Germinal center (tissue), 1 donor: Measurements from ENCODE around the gene RUFY4.
A peak's percentile ranks its signal among the peaks of the same experiment; 100 is the strongest.

Source experiments
- DNase-seq: peaks from one replicate; pipeline ENCODE4 v3.0.0; 2012; ENCODE audit warnings: mixed read lengths, low spot score

The RUFY4 gene

GRCh38 chr2:218063896-218064295 lies 5.2 kb upstream of the RUFY4 start:
- no peak for DNase-seq

DNA sequence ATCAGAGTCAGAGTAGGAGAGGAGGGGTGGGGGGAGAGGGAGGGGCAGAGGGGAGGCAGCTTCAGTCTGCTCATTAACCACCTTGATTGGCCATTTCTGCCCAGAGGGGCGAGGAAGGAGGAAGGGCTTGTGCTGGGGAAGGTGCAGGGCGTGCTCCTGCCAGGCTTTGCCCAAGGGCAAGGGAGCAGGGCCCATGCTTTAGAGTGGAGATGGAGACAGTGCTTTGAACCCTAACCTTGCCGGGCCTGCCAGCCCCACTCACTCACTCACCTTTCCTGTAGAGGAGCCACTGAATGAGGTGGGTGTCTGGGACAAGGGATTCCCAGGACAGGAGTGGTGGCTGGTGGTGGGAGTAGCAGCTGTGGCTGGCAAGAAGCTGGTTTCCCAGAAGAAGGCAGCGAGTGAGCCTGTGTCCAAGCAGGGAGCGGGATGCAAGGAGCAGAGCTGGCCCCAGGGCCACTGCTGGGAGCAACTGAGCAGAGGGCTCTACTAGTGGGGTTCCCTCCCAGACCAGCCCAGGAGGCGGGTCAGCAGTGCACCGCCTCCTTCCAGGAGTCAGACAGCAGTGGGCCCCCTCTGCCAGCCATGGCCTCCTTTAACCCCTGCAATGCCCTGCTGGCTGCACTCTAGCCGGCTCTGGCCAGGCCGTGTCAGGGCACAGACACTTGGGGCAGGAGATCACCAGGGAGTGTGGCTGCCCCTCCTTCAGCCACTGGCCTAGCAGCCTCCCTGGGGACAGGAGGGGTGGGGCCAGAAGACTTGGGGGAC lies 3.6 kb upstream of the RUFY4 start:
- DNase-seq, result no peak

DNA sequence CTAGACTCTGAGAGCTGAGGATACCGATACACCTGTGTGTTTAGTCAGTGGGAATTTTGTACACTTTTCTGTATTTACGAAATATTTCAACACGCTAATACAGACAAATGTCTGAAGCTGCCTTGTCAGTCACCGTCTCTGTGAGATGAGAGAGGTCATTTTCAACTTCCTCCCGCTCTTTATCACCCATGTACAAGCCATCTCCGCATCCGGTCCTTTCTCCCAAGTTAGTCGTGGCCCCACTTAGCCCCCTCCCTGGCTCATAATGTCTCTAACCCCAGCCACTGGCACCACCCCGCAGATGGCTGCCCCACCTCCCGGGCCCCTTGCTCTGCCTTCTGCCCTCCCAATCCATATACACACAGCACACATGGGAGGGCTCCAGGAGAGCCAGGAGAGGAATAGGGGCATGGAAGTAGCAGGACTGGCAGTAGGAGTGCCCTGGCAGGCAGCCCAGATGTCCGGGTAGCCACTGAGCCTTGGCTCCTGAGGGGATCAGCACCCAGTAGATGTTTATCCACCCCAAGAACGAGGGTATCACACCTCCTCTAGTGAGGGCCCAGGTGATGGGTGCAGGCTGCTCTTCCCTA lies 2.0 kb upstream of the RUFY4 start:
- DNase-seq, result no peak

GRCh38 chr2:218067523-218067922 lies 1.5 kb upstream of the RUFY4 start:
- DNase-seq, result no peak

GRCh38 chr2:218069606-218070300 lies 700 bp downstream of the RUFY4 start:
- DNase-seq, result no peak

GRCh38 chr2:218070587-218070986 lies 1.5 kb downstream of the RUFY4 start:
- no peak for DNase-seq

DNA sequence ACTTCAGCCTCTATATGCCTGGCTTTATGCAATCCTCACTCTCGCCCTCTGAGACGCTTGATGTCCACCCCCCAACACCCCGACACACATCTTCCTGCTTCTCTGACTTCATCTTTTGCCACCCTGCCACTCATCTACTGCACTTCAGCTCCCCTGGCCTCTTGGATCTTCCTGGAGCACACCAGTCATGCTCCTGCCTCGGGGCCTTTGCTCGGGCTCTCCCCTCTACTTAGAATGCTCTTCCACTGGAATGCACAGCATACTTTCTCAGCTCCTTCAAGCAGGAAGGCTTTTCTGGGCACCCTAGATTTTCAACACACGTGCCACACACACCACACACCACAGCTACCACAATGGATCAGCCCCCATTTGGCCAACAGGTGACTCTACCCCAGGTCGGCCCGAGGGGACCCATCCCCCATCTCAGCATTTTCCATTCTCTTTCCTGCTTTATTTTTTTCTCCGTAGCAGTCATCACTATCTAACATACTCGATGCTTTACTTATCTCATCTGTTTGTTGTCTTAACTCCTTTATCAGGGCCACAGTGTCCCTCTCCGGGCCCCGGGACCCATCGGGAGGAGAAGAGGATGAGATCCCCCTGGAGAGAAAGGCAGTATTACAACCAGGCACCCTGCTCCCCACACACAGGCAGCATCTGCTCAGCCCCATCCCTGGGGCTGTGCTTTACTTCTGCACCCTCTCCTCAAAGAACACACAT lies 2.3 kb downstream of the RUFY4 start:
- no peak for DNase-seq

GRCh38 chr2:218072002-218072401 lies 2.9 kb downstream of the RUFY4 start:
- DNase-seq, result no peak

- no peak for DNase-seq
Measured at GRCh38 chr2:218072478-218073024, 3.5 kb downstream of the RUFY4 start.

GRCh38 chr2:218073185-218073584 lies 4.1 kb downstream of the RUFY4 start:
- no peak for DNase-seq

DNA sequence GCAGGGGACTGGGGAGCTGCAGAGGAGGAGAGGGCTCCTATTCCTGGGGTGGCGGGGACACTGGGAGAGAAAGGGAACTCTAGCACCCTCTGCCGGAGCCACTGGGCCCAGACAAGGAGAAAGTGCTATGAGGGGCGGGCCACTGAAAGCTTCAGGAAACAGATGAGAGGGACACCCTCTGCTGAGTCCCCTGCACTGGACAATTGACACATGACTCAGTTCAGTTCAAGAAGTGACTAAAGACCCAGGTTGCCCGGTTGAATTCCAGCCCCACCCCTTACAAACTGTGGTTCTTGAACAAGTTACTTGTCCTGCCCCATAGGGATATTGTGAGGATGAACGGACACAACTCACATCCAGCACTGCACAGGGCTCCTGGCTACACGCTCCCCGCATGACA lies 5.0 kb downstream of the RUFY4 start:
- peak; percentile 45 for DNase-seq

- DNase-seq, result no peak
Measured at GRCh38 chr2:218075975-218076811, 7.1 kb downstream of the RUFY4 start.

GRCh38 chr2:218077464-218078216 lies 8.6 kb downstream of the RUFY4 start:
- no peak for DNase-seq

DNA sequence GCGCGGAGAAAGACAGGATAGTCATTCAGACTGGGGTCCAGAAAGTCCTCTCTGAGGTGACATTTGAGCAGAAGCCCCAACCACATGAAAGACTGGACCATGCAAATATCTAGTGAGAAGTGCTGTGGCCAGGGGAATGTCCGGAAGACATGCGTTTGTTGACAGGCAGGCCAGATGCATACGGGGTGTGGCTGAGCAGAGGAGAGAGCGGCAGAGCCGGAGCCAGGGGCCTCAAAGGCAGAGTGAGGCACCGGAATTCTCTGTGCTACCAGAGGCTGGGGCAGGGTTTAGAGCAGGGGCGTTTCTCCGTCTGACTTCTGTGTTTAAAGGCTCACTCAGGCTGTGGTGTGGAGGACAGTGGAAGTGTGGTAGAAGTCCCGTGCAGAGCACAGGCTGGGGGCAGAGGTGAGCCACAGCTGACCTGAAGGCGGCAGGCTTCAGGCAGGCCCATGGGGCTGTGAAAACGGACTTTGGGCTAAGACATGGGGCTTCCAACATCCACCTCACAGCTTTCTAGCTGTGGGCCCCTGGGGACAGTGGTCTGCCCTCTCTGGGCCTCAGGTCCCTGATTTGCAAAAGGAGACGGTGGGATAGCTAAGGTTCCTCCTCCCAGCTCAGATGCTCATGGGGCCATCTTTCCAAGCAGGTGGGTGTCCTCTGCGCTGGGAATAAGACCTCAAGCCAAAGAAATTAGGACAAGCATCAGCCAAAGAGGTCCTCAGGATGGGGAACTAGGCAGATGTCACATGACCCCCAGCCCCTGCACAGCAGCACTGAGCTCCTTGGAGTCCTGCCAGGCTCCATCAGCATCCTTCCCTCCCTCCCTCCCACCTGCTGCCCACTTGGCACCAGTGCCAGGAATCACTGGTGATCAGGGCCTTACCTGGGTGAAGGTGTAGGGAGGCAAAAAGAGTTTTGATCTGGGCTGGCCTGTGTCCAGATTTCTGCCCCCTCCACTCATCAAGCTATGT lies 11.2 kb downstream of the RUFY4 start:
- DNase-seq, result no peak

DNA sequence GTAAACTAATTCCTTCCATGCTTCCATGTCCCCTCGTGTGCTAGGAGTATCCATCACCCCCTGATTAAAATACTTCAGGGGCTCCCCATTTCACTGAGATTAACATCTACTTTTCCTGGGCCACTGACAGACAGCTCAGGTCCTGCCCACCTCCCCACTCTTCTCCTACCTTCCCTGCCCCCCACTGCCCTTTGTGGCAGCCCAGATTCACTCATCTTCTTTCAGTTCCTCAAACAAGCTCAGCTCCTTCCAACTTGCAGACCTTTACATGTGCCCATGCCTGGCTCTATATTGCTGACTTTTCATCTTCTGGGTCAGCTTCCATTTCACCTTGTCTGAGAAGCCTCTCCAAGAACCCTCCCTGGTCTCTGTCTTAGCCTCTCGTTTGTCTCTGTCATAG lies 12.0 kb downstream of the RUFY4 start:
- no peak for DNase-seq

GRCh38 chr2:218081695-218082094 lies 12.6 kb downstream of the RUFY4 start:
- no peak for DNase-seq

DNA sequence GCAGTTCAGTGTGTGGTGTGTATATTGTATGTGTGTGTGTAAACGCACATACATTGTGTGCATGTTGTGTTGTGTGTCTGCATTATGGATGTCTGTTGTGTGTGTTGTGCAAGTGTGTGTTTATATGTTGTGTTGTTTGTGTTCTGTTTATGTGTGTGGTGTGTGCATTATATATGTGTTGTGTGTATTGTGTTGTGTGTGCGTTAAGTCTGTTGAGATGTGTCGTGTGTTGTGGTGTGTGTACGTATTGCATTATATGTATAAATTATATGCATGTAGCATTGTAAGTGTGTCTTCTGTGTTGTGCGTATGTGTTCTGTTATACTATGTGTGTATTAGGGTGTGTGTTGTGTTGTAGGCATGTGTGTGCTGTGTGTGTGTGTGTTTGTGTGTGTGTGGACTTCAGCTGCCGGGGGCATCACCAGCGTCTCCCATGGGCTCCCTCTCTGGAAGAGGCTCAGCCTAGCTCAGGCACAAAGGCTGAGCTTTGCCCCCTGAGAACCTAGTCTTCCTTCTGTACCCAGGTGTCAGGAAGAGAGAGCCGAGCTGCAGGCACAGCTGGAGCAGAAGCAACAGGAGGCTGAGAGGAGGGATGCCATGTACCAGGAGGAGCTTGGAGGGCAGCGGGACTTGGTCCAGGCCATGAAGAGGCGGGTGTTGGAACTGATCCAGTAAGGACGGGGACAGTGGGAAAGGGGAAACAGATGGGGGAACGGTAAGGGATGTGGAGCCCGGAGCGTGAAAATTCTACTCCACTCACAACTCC lies 13.7 kb downstream of the RUFY4 start:
- DNase-seq, result no peak

GRCh38 chr2:218083352-218083676 lies 14.3 kb downstream of the RUFY4 start:
- no peak for DNase-seq

- no peak for DNase-seq
Measured at GRCh38 chr2:218086478-218086877, 17.4 kb downstream of the RUFY4 start.
